Liver (tissue), 9 donors: ENCODE data around the gene C5. TPM values are rescaled to one million over a fixed set of nuclear protein-coding genes. Genes with fewer than 3 reads are reported as not detected.
"Not testable (repeated sequence)": the region's sequence is repeated elsewhere in the genome, so short reads cannot be mapped to it uniquely, and the experiment has no call there.

ENCODE experiments used
- DNase-seq: peaks from one replicate; pipeline ENCODE4 v3.0.0-alpha.2; 2017; ENCODE audit warnings: low spot score
- H3K27ac ChIP-seq, 2 donors: one replicate each; pipeline ENCODE4 v1.7.0; 2013; ENCODE audit warnings: inconsistent platforms in 2 of 2, low read length in 2 of 2, control low read depth in 1 of 2, low read depth in 1 of 2, mild to moderate bottlenecking in 1 of 2
- H3K27me3 ChIP-seq, 4 donors: one replicate each; pipeline versions ENCODE4 v1.6.1 to v1.7.0; 2013; ENCODE audit warnings: low read length in 3 of 4, inconsistent platforms in 1 of 4, mild to moderate bottlenecking in 1 of 4, moderate library complexity in 1 of 4; ENCODE audit not compliant: control insufficient read depth in 4 of 4, insufficient read depth in 4 of 4
- H3K36me3 ChIP-seq, 4 donors: one replicate each; pipeline versions ENCODE4 v1.6.1 to v1.7.0; 2013; ENCODE audit warnings: low read length in 3 of 4, mild to moderate bottlenecking in 3 of 4, low read depth in 1 of 4, moderate library complexity in 1 of 4; ENCODE audit not compliant: control insufficient read depth in 4 of 4, insufficient read depth in 3 of 4
- H3K4me1 ChIP-seq, 4 donors: one replicate each; pipeline versions ENCODE4 v1.6.1 to v1.7.0; 2013; ENCODE audit warnings: low read length in 3 of 4, mild to moderate bottlenecking in 3 of 4, moderate library complexity in 1 of 4; ENCODE audit not compliant: control insufficient read depth in 4 of 4, insufficient read depth in 4 of 4
- H3K4me3 ChIP-seq, 3 donors: one replicate each; pipeline versions ENCODE4 v1.6.1 to v1.7.0; 2013; ENCODE audit warnings: low read length in 3 of 3, control low read depth in 1 of 3, low read depth in 1 of 3, mild to moderate bottlenecking in 1 of 3
- H3K9ac ChIP-seq, 2 donors: one replicate each; pipeline ENCODE4 v1.7.0; 2013; ENCODE audit warnings: low read length in 2 of 2, mild to moderate bottlenecking in 2 of 2, moderate library complexity in 2 of 2, control low read depth in 1 of 2, low read depth in 1 of 2
- H3K9me3 ChIP-seq, 4 donors: one replicate each; pipeline versions ENCODE4 v1.6.1 to v1.7.0; 2013; ENCODE audit warnings: low read length in 3 of 4; ENCODE audit not compliant: control insufficient read depth in 4 of 4
- ATF3 ChIP-seq: IDR thresholded peaks from 2 replicates; pipeline ENCODE4 v1.6.1; 2016; ENCODE audit warnings: antibody characterized with exemption
- CTCF ChIP-seq: fragments of 150-350 bp; IDR thresholded peaks from 2 replicates; pipeline ENCODE4 v1.5.1; 2017; ENCODE audit warnings: improper control_type of control experiment, low read depth, low read length; ENCODE audit not compliant: missing input control
- FOXA1 ChIP-seq: IDR thresholded peaks from 2 replicates; pipeline ENCODE4 v1.6.1; 2016; ENCODE audit warnings: antibody characterized with exemption
- GABPA ChIP-seq, 2 donors: IDR thresholded peaks in 1 of 2; conservative IDR thresholded peaks in 1 of 2; 2 replicates each; pipeline ENCODE4 v1.6.1; 2016; ENCODE audit warnings: antibody characterized with exemption in 2 of 2, mild to moderate bottlenecking in 1 of 2, moderate library complexity in 1 of 2
- HNF4A ChIP-seq, 2 donors: conservative IDR thresholded peaks; 2 replicates each; pipeline ENCODE4 v1.6.1; 2016; ENCODE audit warnings: antibody characterized with exemption in 2 of 2, mild to moderate bottlenecking in 2 of 2
- HNF4G ChIP-seq: IDR thresholded peaks from 2 replicates; pipeline ENCODE4 v1.6.1; 2016; ENCODE audit warnings: antibody characterized with exemption
- JUND ChIP-seq, 2 donors: IDR thresholded peaks; 2 replicates each; pipeline ENCODE4 v1.6.1; 2016; ENCODE audit warnings: antibody characterized with exemption in 2 of 2
- MAX ChIP-seq: IDR thresholded peaks from 2 replicates; pipeline ENCODE4 v1.6.1; 2016; ENCODE audit warnings: antibody characterized with exemption
- NR2F2 ChIP-seq: IDR thresholded peaks from 2 replicates; pipeline ENCODE4 v1.6.1; 2016; ENCODE audit warnings: antibody characterized with exemption
- RAD21 ChIP-seq, 2 donors: IDR thresholded peaks; 2 replicates each; pipeline ENCODE4 v1.6.1; 2016; ENCODE audit warnings: antibody characterized with exemption in 2 of 2, mild to moderate bottlenecking in 2 of 2
- REST ChIP-seq: IDR thresholded peaks from 2 replicates; pipeline ENCODE4 v1.6.1; 2016; ENCODE audit warnings: antibody characterized with exemption, mild to moderate bottlenecking
- RXRA ChIP-seq, 2 donors: IDR thresholded peaks; 2 replicates each; pipeline ENCODE4 v1.6.1; 2017 to 2018; ENCODE audit warnings: antibody characterized with exemption in 2 of 2, mild to moderate bottlenecking in 1 of 2
- TAF1 ChIP-seq: conservative IDR thresholded peaks from 2 replicates; pipeline ENCODE4 v1.6.1; 2016; ENCODE audit warnings: antibody characterized with exemption, mild to moderate bottlenecking
- YY1 ChIP-seq: IDR thresholded peaks from 2 replicates; pipeline ENCODE4 v1.6.1; 2016; ENCODE audit warnings: antibody characterized with exemption, mild to moderate bottlenecking
- ZBTB33 ChIP-seq: IDR thresholded peaks from 2 replicates; pipeline ENCODE4 v1.6.1; 2016; ENCODE audit warnings: antibody characterized with exemption
- WGBS: extraction: QIAGEN DNeasy Blood & Tissue Kit; methylation state at CpG from one replicate; pipeline ENCODE4 v1.1.7; 2013; 5-methylcytosine and 5-hydroxymethylcytosine counted together
- polyA plus RNA-seq, 2 donors: library from polyadenylated mRNA; stranded (reverse) in 1 of 2; unstranded in 1 of 2; fragments of 200-250 nt in 1 of 2; fragments of >200 nt in 1 of 2; fragmentation: Nextera tagmentation in 1 of 2; extraction: Ambion mirVana in 1 of 2; gene quantifications; one replicate each; pipeline versions ENCODE4 v1.2.1 to v1.2.3, GENCODE V29; 2013 to 2015
- total RNA-seq, 2 donors: library from RNA; depleted of rRNA; stranded (reverse); fragments of >200 nt; gene quantifications; one replicate each; pipeline ENCODE4 v1.2.3, GENCODE V29; 2014
- donor health status: healthy.
- donor health status: healthy.
- donor health status: healthy.
- donor health status: healthy.
- donor health status: healthy.

C5 gene
- total and polyA plus RNA-seq, 4 donors = 127 to 485 (median 361) TPM

GRCh38 chr9:121095057-121095456, 45.0 kb upstream of the C5 start:
- no peak overlapping the region for H3K9ac ChIP-seq
- H3K27me3 ChIP-seq = no peaks in the 10 kb centered on the region
- H3K4me1 ChIP-seq = no peaks in the 10 kb centered on the region
- H3K4me3 ChIP-seq = no peak overlapping the region
- no peak for TF ChIP-seq ZBTB33
- no peak for TF ChIP-seq HNF4G
- TF ChIP-seq FOXA1 = no peak
- TF ChIP-seq TAF1 = no peak
- no peak for TF ChIP-seq YY1
- TF ChIP-seq CTCF = no peak
- no peak for TF ChIP-seq MAX
- TF ChIP-seq RAD21 (IDR thresholded peaks at IDR 0.05) = no peak
- no peak for TF ChIP-seq REST
- no peak for TF ChIP-seq GABPA (IDR thresholded peaks at IDR 0.05 in 1 of 2, conservative IDR thresholded peaks at IDR 0.05 in 1 of 2)
- TF ChIP-seq RXRA (IDR thresholded peaks at IDR 0.05) = no peak
- no peak for TF ChIP-seq NR2F2
- no peak for TF ChIP-seq HNF4A (conservative IDR thresholded peaks at IDR 0.05)
- no peak for TF ChIP-seq JUND (IDR thresholded peaks at IDR 0.05)
- TF ChIP-seq ATF3 = no peak
- no peaks in the 10 kb centered on the region for H3K36me3 ChIP-seq
- H3K9me3 ChIP-seq = no peaks in the 10 kb centered on the region
- H3K27ac ChIP-seq = no peak overlapping the region
- DNase-seq = no peak

- not testable (repeated sequence) for H3K9me3 ChIP-seq, H3K4me3 ChIP-seq, H3K27me3 ChIP-seq, H3K4me1 ChIP-seq, H3K27ac ChIP-seq, DNase-seq, H3K9ac ChIP-seq, H3K36me3 ChIP-seq
- 96% methylated on average over 6 of the region's 6 CpGs for WGBS
These were observed 40.7 kb upstream of the C5 start for GRCh38 chr9:121090743-121091142.
